Measurements from ENCODE around the gene IQCF2.

IQCF2 gene

GRCh38 chr3:51860703-51861665, at the start of gene IQCF2:
IQCF2 (plus strand) TSS chr3:51861615; CDS start chr3:51861667, 52 bp downstream.
- TF ChIP-seq CTCF (IDR thresholded peaks at IDR 0.05; ENCODE audit: insufficient read depth, low read depth, low read length, missing control alignments): no peak
- no peak for DNase-seq (ENCODE audit: low read depth)
- no peak within 1 kb of the TSS for H3K4me3 ChIP-seq (ENCODE audit: low read length)

GRCh38 chr3:51813539-51813938, 47.9 kb upstream of the IQCF2 start:
- DNase-seq (ENCODE audit: low read depth): no peak
- no peak overlapping the region for H3K4me3 ChIP-seq (ENCODE audit: low read length)
- TF ChIP-seq CTCF (IDR thresholded peaks at IDR 0.05; ENCODE audit: insufficient read depth, low read depth, low read length, missing control alignments): no peak

- no peak overlapping the region for H3K4me3 ChIP-seq (ENCODE audit: low read length)
- no peak for TF ChIP-seq CTCF (IDR thresholded peaks at IDR 0.05; ENCODE audit: insufficient read depth, low read depth, low read length, missing control alignments)
- DNase-seq (ENCODE audit: low read depth): no peak
Measured at GRCh38 chr3:51814034-51814433, 47.4 kb upstream of the IQCF2 start.

- no peak for TF ChIP-seq CTCF (IDR thresholded peaks at IDR 0.05; ENCODE audit: insufficient read depth, low read depth, low read length, missing control alignments)
- DNase-seq (ENCODE audit: low read depth): no peak
Measured at GRCh38 chr3:51815614-51816013, 45.8 kb upstream of the IQCF2 start.

GRCh38 chr3:51816723-51817122, 44.7 kb upstream of the IQCF2 start:
- TF ChIP-seq CTCF (IDR thresholded peaks at IDR 0.05; ENCODE audit: insufficient read depth, low read depth, low read length, missing control alignments): no peak
- H3K4me3 ChIP-seq (ENCODE audit: low read length): no peak overlapping the region
- no peak for DNase-seq (ENCODE audit: low read depth)

More at GRCh38 chr3:51815614-51816013, 45.8 kb upstream of the IQCF2 start:
- H3K4me3 ChIP-seq (ENCODE audit: low read length): no peak overlapping the region

- no peak for DNase-seq (ENCODE audit: low read depth)
- no peak overlapping the region for H3K4me3 ChIP-seq (ENCODE audit: low read length)
- TF ChIP-seq CTCF (IDR thresholded peaks at IDR 0.05; ENCODE audit: insufficient read depth, low read depth, low read length, missing control alignments): no peak
Measured at GRCh38 chr3:51817375-51817774, 44.0 kb upstream of the IQCF2 start.
